GM06990 (cell line): Measurements from ENCODE around the gene ZNF579.

Experiments used
- DNase-seq: peaks from one replicate; pipeline ENCODE4 v3.0.0-alpha.2; 2011; ENCODE audit not compliant: insufficient read length; ENCODE audit errors: extremely low read depth
- H3K27me3 ChIP-seq: replicated peaks from 2 replicates; pipeline ENCODE4 v1.6.0; 2011; ENCODE audit warnings: low read length; ENCODE audit not compliant: control insufficient read depth, insufficient read depth
- H3K36me3 ChIP-seq: 2 replicates; pipeline ENCODE4 v1.5.1; 2011; ENCODE audit warnings: low read length; ENCODE audit not compliant: control insufficient read depth, insufficient read depth
- H3K4me3 ChIP-seq: replicated peaks from 2 replicates; pipeline ENCODE4 v1.5.1; 2011; ENCODE audit warnings: low read depth, mild to moderate bottlenecking, control low read depth, low read length
- CTCF ChIP-seq: IDR thresholded peaks from 2 replicates; pipeline ENCODE4 v1.5.1; 2011; ENCODE audit warnings: low read length, control low read depth, mild to moderate bottlenecking, inconsistent platforms; ENCODE audit not compliant: insufficient read depth, poor library complexity, severe bottlenecking

Gene ZNF579

DNA sequence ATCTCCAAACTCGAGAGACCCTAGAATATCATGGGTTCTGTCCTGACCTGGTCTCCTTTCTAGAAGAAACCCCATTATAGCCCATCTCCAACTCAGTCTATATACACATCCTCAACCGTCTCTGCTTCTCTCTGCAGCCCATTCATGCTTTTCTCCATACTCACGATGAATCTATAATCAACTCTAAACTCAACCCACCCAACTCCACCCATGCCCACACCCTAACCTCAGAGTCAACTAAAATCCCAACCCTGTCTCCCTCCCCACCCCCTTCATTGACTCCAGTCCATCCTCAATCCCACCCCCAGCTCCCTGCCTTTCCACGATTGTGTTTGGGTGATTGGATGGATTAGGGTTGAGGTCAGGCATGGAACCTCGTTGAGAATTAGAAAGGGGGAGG lies 37.1 kb downstream of the ZNF579 start:
- DNase-seq = no peak
- Histone ChIP-seq H3K36me3 (no peaks in the 10 kb centered on the region), H3K27me3 (peaks cover 2% of the 10 kb centered on the region; the same call in 1 of the 2 replicates), H3K4me3 (no peak overlapping the region)
- no peak for TF ChIP-seq CTCF

DNA sequence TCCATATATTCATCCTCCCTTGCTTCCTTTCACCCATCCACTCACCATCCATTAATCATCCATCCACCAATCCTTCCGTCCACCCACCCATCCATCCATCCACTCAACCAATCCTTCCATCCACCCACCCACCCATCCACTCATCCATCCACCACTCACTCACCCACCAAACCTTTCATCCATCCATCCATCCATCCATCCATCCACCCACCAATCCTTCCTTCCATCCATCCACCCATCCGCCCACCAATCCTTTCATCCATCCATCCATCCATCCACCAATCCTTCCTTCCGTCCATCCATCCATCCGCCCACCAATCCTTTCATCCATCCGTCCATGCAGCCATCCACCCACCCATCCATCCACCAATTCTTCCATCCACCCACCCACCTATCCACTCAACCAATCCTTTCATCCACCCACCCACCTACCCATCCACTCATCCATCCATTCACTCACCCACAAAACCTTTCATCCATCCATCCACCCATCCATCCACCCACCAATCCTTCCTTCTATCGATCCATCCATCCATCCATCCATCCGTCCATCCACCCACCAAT lies 38.3 kb downstream of the ZNF579 start:
- DNase-seq = no peak
- no peak for TF ChIP-seq CTCF
- H3K4me3 ChIP-seq = no peak overlapping the region

DNA sequence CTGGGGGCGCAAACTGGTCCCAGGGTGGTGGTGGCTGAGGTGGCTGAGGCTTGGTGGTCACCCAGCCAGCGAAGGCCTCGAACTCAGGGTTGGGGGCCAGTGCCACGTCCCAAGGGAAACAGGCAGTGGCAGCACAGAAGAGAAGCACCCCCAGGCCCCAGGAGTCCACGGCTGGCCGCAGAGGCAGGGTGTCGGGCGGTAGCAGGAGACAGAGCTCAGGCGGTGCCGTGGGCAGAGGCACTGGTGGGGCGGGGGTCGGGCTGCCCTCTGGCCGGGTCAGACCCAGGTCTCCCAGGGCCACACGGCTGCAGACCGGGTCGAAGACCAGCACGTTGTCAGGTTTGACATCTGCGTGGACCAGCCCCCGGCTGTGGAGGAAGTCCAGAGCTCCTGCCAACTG lies 39.6 kb downstream of the ZNF579 start:
- no peaks in the 10 kb centered on the region for H3K36me3 ChIP-seq
- TF ChIP-seq CTCF = no peak
- H3K4me3 ChIP-seq = no peak overlapping the region
- H3K27me3 ChIP-seq = no peaks in the 10 kb centered on the region; the same call in 1 of the 2 replicates
- no peak for DNase-seq

More for the DNA sequence above, 38.3 kb downstream of the ZNF579 start:
- H3K27me3 ChIP-seq = peaks cover 2% of the 10 kb centered on the region; the same call in 1 of the 2 replicates
- H3K36me3 ChIP-seq = no peaks in the 10 kb centered on the region

GRCh38 chr19:55540619-55541018 lies 40.0 kb downstream of the ZNF579 start:
- no peaks in the 10 kb centered on the region; the same call in 1 of the 2 replicates for H3K27me3 ChIP-seq
- H3K4me3 ChIP-seq = no peak overlapping the region
- DNase-seq = no peak
- H3K36me3 ChIP-seq = no peaks in the 10 kb centered on the region
- no peak for TF ChIP-seq CTCF

- DNase-seq = no peak
- no peak for TF ChIP-seq CTCF
- Histone ChIP-seq H3K4me3 (no peak overlapping the region), H3K27me3 (no peaks in the 10 kb centered on the region), H3K36me3 (no peaks in the 10 kb centered on the region)
Observed at GRCh38 chr19:55539090-55539984, 41.3 kb downstream of the ZNF579 start.
